ENCODE data around the gene CDKN2AIP. TPM values are rescaled to one million over a fixed set of nuclear protein-coding genes. Genes with fewer than 3 reads are reported as not detected.

CDKN2AIP gene
- total and polyA plus RNA-seq, 2 donors (not counting 1 experiment from before 2014, with no cell fraction given) = 13.6 to 36.0 TPM

DNA sequence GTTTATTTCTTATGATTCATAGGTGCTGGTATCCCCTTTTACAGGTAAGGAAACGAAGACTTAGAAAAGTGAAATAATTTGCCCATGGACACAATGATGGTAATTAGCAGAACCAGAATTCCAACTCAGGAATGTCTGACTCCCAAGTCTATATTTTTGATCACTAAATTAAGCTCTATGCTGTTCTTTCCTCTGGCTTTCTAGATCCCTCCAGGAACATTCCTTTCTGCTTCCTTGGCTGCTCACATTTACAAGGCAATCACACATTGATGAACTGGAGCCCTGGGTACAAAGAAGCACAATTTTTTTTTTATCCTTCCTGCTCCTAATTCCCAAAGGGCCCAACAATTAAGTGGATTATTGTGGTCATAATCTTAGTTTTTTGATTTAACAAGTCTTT is 7.0 kb upstream of the CDKN2AIP start:
- no peaks in the 10 kb centered on the region for H3K79me2 ChIP-seq (ENCODE audit: control insufficient read depth, insufficient read depth, low read length)
- intact Hi-C loops (cut with micrococcal nuclease) = no loop called here
- TF ChIP-seq EZH2 (IDR thresholded peaks at IDR 0.05; ENCODE audit: borderline replicate concordance, insufficient read depth, low read depth, low read length, poor library complexity, severe bottlenecking) = no peak
- TF ChIP-seq, protein P1, sequence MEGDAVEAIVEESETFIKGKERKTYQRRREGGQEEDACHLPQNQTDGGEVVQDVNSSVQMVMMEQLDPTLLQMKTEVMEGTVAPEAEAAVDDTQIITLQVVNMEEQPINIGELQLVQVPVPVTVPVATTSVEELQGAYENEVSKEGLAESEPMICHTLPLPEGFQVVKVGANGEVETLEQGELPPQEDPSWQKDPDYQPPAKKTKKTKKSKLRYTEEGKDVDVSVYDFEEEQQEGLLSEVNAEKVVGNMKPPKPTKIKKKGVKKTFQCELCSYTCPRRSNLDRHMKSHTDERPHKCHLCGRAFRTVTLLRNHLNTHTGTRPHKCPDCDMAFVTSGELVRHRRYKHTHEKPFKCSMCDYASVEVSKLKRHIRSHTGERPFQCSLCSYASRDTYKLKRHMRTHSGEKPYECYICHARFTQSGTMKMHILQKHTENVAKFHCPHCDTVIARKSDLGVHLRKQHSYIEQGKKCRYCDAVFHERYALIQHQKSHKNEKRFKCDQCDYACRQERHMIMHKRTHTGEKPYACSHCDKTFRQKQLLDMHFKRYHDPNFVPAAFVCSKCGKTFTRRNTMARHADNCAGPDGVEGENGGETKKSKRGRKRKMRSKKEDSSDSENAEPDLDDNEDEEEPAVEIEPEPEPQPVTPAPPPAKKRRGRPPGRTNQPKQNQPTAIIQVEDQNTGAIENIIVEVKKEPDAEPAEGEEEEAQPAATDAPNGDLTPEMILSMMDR (IDR thresholded peaks at IDR 0.05) = no peak
- POLR2A ChIA-PET = no interaction called here
- Mint-ChIP-seq H3K9me3 (ENCODE audit: insufficient read depth) (no peaks in the 10 kb centered on the region), H3K27ac (no peak overlapping the region), H3K4me1 (no peaks in the 10 kb centered on the region), H3K27me3 (peaks cover 11% of the 10 kb centered on the region), H3K4me3 (no peak overlapping the region)
- CTCF ChIA-PET = no interaction called here
- H3K4me1 ChIP-seq (ENCODE audit: control insufficient read depth in 2 of 2, insufficient read depth in 2 of 2, low read length in 2 of 2) = no peaks in the 10 kb centered on the region
- H3K4me2 ChIP-seq (replicated peaks; ENCODE audit: low read depth, low read length, poor library complexity, severe bottlenecking) = no peak overlapping the region
- H4K20me1 ChIP-seq (ENCODE audit: control insufficient read depth, insufficient read depth, low read length, poor library complexity, severe bottlenecking) = no peaks in the 10 kb centered on the region
- no peaks in the 10 kb centered on the region for H3K36me3 ChIP-seq (replicated peaks in 1 of 2; ENCODE audit: control extremely low read depth in 1 of 2, control insufficient read depth in 1 of 2, extremely low read depth in 1 of 2, insufficient read depth in 2 of 2, low read length in 1 of 2)
- 100% methylated on average over 1 of the region's 1 CpG for WGBS (ENCODE audit: insufficient coverage)
- DNase-seq = no peak
- peaks cover 0 to 4% (median 0%) of the 10 kb centered on the region in 4 experiments for H3K27me3 ChIP-seq (replicated peaks in 1 of 4; ENCODE audit: control extremely low read depth in 1 of 4, control insufficient read depth in 3 of 4, insufficient read depth in 4 of 4, low read length in 3 of 4)
- H2AFZ ChIP-seq (ENCODE audit: insufficient read depth, low read depth, low read length, poor library complexity, severe bottlenecking) = no peak overlapping the region
- no peak overlapping the region for H3K27ac ChIP-seq (ENCODE audit: low read length in 2 of 2)
- no peaks in the 10 kb centered on the region for H3K9me3 ChIP-seq (ENCODE audit: control extremely low read depth in 1 of 3, control insufficient read depth in 2 of 3, insufficient read depth in 1 of 3, low read length in 2 of 3)
- no peak overlapping the region for H3K4me3 ChIP-seq (ENCODE audit: control extremely low read depth in 1 of 5, extremely low read depth in 1 of 5, insufficient read depth in 1 of 5, low read depth in 2 of 5, low read length in 4 of 5)
- no peak for ATAC-seq (ENCODE audit: low read depth)
- no peak overlapping the region for H3K9ac ChIP-seq (ENCODE audit: low read length)

DNA sequence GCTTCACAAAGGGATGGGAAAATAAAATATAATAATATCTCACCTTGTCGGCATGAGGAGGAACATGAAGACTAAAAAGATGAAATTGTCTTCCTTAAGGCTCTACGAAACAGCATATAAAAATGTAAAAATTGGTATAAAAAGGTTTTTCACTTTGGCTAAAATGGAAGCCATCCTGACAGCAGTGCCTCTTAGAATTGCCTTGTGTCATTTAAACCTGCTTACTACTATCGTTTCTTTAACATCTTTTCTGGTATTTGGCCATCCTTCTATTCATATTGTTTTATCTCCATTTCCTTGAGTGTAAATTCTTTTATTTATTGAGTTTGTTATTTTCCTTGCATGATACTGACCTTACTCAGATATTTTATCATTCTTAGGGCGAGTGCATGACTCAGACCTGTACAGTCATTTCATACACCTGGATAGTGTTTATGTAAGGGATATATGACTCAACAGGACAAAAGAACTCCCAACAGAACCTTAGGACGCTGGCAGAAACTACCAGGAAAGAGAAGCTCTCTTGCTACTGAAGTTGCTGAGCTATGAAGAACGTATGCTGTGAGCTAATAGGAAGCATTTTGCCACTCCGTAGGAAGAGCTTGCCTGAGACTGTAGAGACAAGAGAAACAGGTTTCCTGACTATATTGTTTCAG is 5.8 kb upstream of the CDKN2AIP start:
- WGBS (ENCODE audit: insufficient coverage) = 71% methylated on average over 1 of the region's 7 CpGs
- Mint-ChIP-seq H3K9me3 (ENCODE audit: insufficient read depth) (no peaks in the 10 kb centered on the region), H3K4me3 (no peak overlapping the region), H3K4me1 (peaks cover 5% of the 10 kb centered on the region), H3K27ac (no peak overlapping the region), H3K27me3 (peaks cover 11% of the 10 kb centered on the region)
- no peak overlapping the region for H2AFZ ChIP-seq (ENCODE audit: insufficient read depth, low read depth, low read length, poor library complexity, severe bottlenecking)
- DNase-seq (no peak), ATAC-seq (ENCODE audit: low read depth) (no peak)
- H4K20me1 ChIP-seq (ENCODE audit: control insufficient read depth, insufficient read depth, low read length, poor library complexity, severe bottlenecking) = no peaks in the 10 kb centered on the region
- no peaks in the 10 kb centered on the region for H3K79me2 ChIP-seq (ENCODE audit: control insufficient read depth, insufficient read depth, low read length)
- CTCF ChIA-PET = interaction anchor here (0.8 kb wide), 1 partner anchor 31 kb away, joined by 3 read pairs; no protein-coding TSS in a partner anchor
- intact Hi-C loops (cut with micrococcal nuclease) = no loop called here
- peaks cover 0 to 4% (median 0%) of the 10 kb centered on the region in 4 experiments for H3K27me3 ChIP-seq (replicated peaks in 1 of 4; ENCODE audit: control extremely low read depth in 1 of 4, control insufficient read depth in 3 of 4, insufficient read depth in 4 of 4, low read length in 3 of 4)
- TF ChIP-seq, protein P1 (IDR thresholded peaks at IDR 0.05) = no peak
- no peak for TF ChIP-seq EZH2 (IDR thresholded peaks at IDR 0.05; ENCODE audit: borderline replicate concordance, insufficient read depth, low read depth, low read length, poor library complexity, severe bottlenecking)
- POLR2A ChIA-PET = interaction anchor here (0.5 kb wide), 1 partner anchor 224 kb away, joined by 4 read pairs; no protein-coding TSS in a partner anchor
- H3K9me3 ChIP-seq (ENCODE audit: control extremely low read depth in 1 of 3, control insufficient read depth in 2 of 3, insufficient read depth in 1 of 3, low read length in 2 of 3) = no peaks in the 10 kb centered on the region
- H3K9ac ChIP-seq (ENCODE audit: low read length) = no peak overlapping the region
- no peak overlapping the region for H3K4me3 ChIP-seq (ENCODE audit: control extremely low read depth in 1 of 5, extremely low read depth in 1 of 5, insufficient read depth in 1 of 5, low read depth in 2 of 5, low read length in 4 of 5)
- no peak overlapping the region for H3K27ac ChIP-seq (ENCODE audit: low read length in 2 of 2)
- no peaks in the 10 kb centered on the region for H3K36me3 ChIP-seq (replicated peaks in 1 of 2; ENCODE audit: control extremely low read depth in 1 of 2, control insufficient read depth in 1 of 2, extremely low read depth in 1 of 2, insufficient read depth in 2 of 2, low read length in 1 of 2)
- H3K4me2 ChIP-seq (replicated peaks; ENCODE audit: low read depth, low read length, poor library complexity, severe bottlenecking) = no peak overlapping the region
- H3K4me1 ChIP-seq (ENCODE audit: control insufficient read depth in 2 of 2, insufficient read depth in 2 of 2, low read length in 2 of 2) = peaks cover 2 to 6% of the 10 kb centered on the region in 2 donors
